Measurements from ENCODE around the gene DMRT2.

The DMRT2 gene

DNA sequence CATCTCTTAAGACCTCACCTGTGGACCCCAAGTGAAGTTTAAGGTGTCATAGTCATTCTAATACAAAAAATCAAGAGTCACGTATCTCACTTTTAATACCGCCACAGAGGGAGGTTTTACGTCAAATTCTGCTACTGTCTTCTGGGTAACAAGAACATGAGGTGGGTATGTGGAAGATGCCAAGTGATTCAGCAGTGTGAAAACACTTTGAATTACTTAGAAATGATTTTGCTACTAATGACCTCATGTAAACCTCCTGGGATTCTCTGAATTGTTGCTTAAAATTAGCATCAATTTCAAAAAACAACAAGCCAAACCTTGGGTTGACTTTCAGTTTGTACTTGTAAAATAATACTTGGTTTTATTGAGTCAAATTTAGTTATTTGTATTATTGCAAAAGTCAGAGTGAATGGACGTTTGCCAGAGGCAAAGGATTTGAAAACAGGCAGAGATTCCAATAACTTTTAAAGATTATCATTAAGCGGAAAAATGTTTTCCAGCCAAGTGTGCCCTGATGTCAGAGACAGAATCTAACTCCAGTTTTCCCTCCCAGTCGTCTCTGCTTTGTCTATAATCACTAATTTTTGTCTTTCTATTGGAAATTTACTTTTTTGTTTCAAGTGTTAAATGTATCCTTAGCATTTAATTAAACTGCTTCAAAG is 8.8 kb downstream of the DMRT2 start:
- H3K4me3 ChIP-seq (ENCODE audit: low read length), result no peak overlapping the region
- no peak for TF ChIP-seq CTCF (IDR thresholded peaks at IDR 0.05; ENCODE audit: insufficient read depth, low read depth, low read length, missing control alignments)
- DNase-seq (ENCODE audit: low read depth), result no peak

GRCh38 chr9:1065130-1065529 is 15.0 kb downstream of the DMRT2 start:
- no peak for DNase-seq (ENCODE audit: low read depth)
- H3K4me3 ChIP-seq (ENCODE audit: low read length), result no peak overlapping the region
- no peak for TF ChIP-seq CTCF (IDR thresholded peaks at IDR 0.05; ENCODE audit: insufficient read depth, low read depth, low read length, missing control alignments)

DNA sequence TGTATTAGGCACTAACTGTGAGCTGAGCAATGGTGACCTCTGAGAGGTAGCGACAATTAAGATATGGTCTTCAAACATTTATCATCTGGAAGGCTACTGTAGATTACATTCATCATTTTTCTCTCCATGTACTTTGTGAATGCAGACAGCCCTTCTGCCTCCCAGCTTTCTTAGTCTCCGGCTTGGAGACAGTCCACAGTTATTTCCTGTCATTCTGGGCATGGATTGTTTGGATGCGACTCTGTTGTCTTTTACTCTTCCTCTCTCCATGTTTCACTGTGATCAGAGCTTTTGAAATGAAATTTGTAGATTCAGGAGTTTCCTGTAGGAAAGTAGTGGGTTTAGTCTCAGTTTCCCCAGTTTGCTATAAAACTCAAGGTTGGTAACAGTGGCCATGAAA is 20.5 kb downstream of the DMRT2 start:
- H3K4me3 ChIP-seq (ENCODE audit: low read length), result no peak overlapping the region
- TF ChIP-seq CTCF (IDR thresholded peaks at IDR 0.05; ENCODE audit: insufficient read depth, low read depth, low read length, missing control alignments), result no peak
- no peak for DNase-seq (ENCODE audit: low read depth)

GRCh38 chr9:1071730-1072129 is 21.6 kb downstream of the DMRT2 start:
- TF ChIP-seq CTCF (IDR thresholded peaks at IDR 0.05; ENCODE audit: insufficient read depth, low read depth, low read length, missing control alignments), result no peak
- no peak overlapping the region for H3K4me3 ChIP-seq (ENCODE audit: low read length)
- peak; percentile 56 for DNase-seq (ENCODE audit: low read depth)

GRCh38 chr9:1073497-1073896 is 23.3 kb downstream of the DMRT2 start:
- no peak for TF ChIP-seq CTCF (IDR thresholded peaks at IDR 0.05; ENCODE audit: insufficient read depth, low read depth, low read length, missing control alignments)
- H3K4me3 ChIP-seq (ENCODE audit: low read length), result no peak overlapping the region
- peak; percentile 67 for DNase-seq (ENCODE audit: low read depth)

DNA sequence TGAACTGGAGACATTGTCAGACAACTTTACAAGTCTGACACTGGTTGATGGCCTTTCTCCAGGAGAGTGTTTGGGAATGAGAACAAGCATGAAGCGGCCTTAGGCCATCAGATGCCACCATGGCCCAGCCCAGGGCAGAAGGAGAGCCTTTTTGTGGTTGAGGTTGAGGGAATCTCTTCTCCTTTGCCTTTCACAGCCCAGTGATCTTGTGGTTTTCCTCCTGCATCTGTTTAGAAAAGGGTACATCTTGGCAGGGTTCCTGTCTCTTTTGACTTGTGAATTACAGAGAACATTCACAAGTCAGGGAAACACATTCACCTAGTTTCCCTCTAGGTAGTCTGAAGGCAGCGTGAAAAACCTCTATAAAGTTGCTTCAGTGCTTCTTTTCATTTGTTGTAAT is 27.5 kb downstream of the DMRT2 start:
- no peak overlapping the region for H3K4me3 ChIP-seq (ENCODE audit: low read length)
- no peak for TF ChIP-seq CTCF (IDR thresholded peaks at IDR 0.05; ENCODE audit: insufficient read depth, low read depth, low read length, missing control alignments)
- no peak for DNase-seq (ENCODE audit: low read depth)

GRCh38 chr9:1083325-1083913 is 33.3 kb downstream of the DMRT2 start:
- TF ChIP-seq CTCF (IDR thresholded peaks at IDR 0.05; ENCODE audit: insufficient read depth, low read depth, low read length, missing control alignments), result no peak
- H3K4me3 ChIP-seq (ENCODE audit: low read length), result peak overlapping the region; percentile 21
- peak; percentile 64 for DNase-seq (ENCODE audit: low read depth)

All from epithelial cell of esophagus (primary cell).